ENCODE results near the gene MAML1.

- no peak for TF ChIP-seq EZH2 (IDR thresholded peaks at IDR 0.05; ENCODE audit: low read length, missing control alignments)
- TF ChIP-seq CTCF (conservative IDR thresholded peaks at IDR 0.05 in 1 of 2, IDR thresholded peaks at IDR 0.05 in 1 of 2; ENCODE audit: low read depth in 1 of 2, low read length in 2 of 2) = no peak
Measured at GRCh38 chr5:179699616-179700237, 32.9 kb upstream of the MAML1 start.
